ENCODE data around the gene PLEK2. TPM values are rescaled to one million over a fixed set of nuclear protein-coding genes. Genes with fewer than 3 reads are reported as not detected.

PLEK2 gene
- total and polyA plus RNA-seq, 2 of the 13 experiments (the other 11 are each of a cell fraction or from before 2014, with no cell fraction given): 0.26 to 1.5 TPM

DNA sequence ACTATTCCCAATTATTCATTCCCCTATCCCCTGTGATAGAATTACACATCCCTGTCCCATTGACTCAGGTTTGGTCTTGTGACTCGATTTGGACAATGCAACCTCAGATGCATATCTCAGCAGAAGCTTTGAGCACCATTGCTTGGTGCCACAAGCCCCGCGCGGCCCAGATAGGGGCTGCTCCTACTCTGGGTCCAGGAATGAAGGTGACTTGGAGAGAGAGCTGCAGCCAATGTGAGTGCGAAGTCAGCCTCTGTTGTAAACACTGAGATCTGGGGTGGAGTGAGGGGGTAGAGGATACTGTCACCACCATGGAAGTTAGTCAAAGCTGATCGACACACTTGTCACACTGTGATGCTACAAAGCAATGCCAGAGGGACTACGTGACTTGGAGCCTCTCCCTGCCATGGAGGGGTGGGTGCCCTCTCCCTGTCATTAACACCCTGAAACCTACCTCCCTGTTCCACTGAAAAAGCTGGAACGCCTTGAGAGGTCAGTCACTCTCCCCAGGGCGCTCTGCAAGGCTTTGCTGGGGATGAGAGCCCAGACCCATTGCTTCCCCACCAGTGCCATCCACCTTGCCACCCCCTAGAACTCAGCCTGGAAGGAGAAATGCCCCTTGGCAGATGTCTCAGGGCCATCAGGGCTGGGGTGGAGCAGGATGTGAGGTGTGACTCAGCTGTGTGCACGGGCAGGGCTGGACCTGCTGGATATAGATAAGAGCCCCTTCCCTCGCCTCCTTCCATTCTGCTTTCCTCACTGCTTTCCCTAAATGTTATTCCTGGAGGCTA lies 6.6 kb upstream of the PLEK2 start:
- CTCF ChIA-PET (ENCODE audit: low intra/inter-chr PET ratio, low total read pairs): no interaction called here
- H3K79me2 ChIP-seq (ENCODE audit: insufficient read depth, low read length): no peaks in the 10 kb centered on the region

More for the DNA sequence above, 6.6 kb upstream of the PLEK2 start:
- DNase-seq (ENCODE audit: low spot score) (no peak), ATAC-seq (peak; percentile 15; the same call in 2 of the 3 replicates), FAIRE-seq (no peak)
- Histone ChIP-seq H3K27ac (ENCODE audit: extremely low read length, insufficient read depth, low read length) (no peak overlapping the region), H3K27me3 (ENCODE audit: control insufficient read depth in 1 of 2, insufficient read depth in 2 of 2, low read length in 2 of 2) (peaks cover 2 to 6% of the 10 kb centered on the region in 2 experiments; a peak in 3 of 5 replicates), H3K9ac (ENCODE audit: insufficient read depth, low read depth, low read length) (no peak overlapping the region), H3K36me3 (replicated peaks in 1 of 2; ENCODE audit: control insufficient read depth in 1 of 2, insufficient read depth in 2 of 2, low read length in 2 of 2) (no peaks in the 10 kb centered on the region), H2AFZ (ENCODE audit: low read length) (no peak overlapping the region), H3K4me2 (ENCODE audit: low read depth, low read length) (no peak overlapping the region), H3K9me3 (ENCODE audit: low read length) (no peaks in the 10 kb centered on the region), H3K4me1 (ENCODE audit: insufficient read depth, low read length) (peaks cover 10% of the 10 kb centered on the region; the same call in 1 of the 2 replicates), H4K20me1 (ENCODE audit: insufficient read depth, low read length) (no peaks in the 10 kb centered on the region), H3K4me3 (replicated peaks in 1 of 3; ENCODE audit: insufficient read depth in 1 of 3, low read depth in 2 of 3, low read length in 3 of 3) (no peak overlapping the region)
- POLR2A ChIA-PET: no interaction called here
- no TSS peak for BruUV-seq (replicated peaks)
- intact Hi-C loops (cut with micrococcal nuclease; ENCODE audit: unreplicated experiment) (no loop called here), in situ Hi-C loops (cut with HindIII; ENCODE audit: extremely low pct_ligation_motif_present, low pct_unique_long_range_greater_than_20kb) (no loop called here)
- TF ChIP-seq ZNF720 (CRISPR knock-in tag; IDR thresholded peaks at IDR 0.05) (no peak), ZNF570 (CRISPR knock-in tag; IDR thresholded peaks at IDR 0.05; ENCODE audit: borderline replicate concordance) (no peak), CENPT (CRISPR knock-in tag; IDR thresholded peaks at IDR 0.05; ENCODE audit: low read depth) (no peak), FOXK1 (CRISPR knock-in tag; IDR thresholded peaks at IDR 0.05; ENCODE audit: borderline replicate concordance, low read depth) (no peak), ZNF546 (CRISPR knock-in tag; conservative IDR thresholded peaks at IDR 0.05) (no peak), ZNF616 (CRISPR knock-in tag; IDR thresholded peaks at IDR 0.05; ENCODE audit: low read depth) (no peak), RAD21 (CRISPR knock-in tag; IDR thresholded peaks at IDR 0.05) (no peak), MAFK (conservative IDR thresholded peaks at IDR 0.05 in 1 of 2, IDR thresholded peaks at IDR 0.05 in 1 of 2; ENCODE audit: low read length in 2 of 2) (no peak), ELF1 (CRISPR knock-in tag; IDR thresholded peaks at IDR 0.05) (no peak), SP1 (IDR thresholded peaks at IDR 0.05) (no peak), SP1 (CRISPR knock-in tag; IDR thresholded peaks at IDR 0.05) (no peak), PCBP1 (IDR thresholded peaks at IDR 0.05; ENCODE audit: borderline replicate concordance, low read depth, low read length) (no peak), ZNF670 (CRISPR knock-in tag; IDR thresholded peaks at IDR 0.05; ENCODE audit: borderline replicate concordance) (no peak), NONO (IDR thresholded peaks at IDR 0.05) (no peak), NONO (CRISPR knock-in tag; conservative IDR thresholded peaks at IDR 0.05) (no peak), NFYC (CRISPR knock-in tag; IDR thresholded peaks at IDR 0.05) (no peak), SAFB2 (CRISPR knock-in tag; IDR thresholded peaks at IDR 0.05; ENCODE audit: borderline replicate concordance, low read depth) (no peak), ZFP82 (CRISPR knock-in tag; IDR thresholded peaks at IDR 0.05; ENCODE audit: borderline replicate concordance) (no peak)
- TF ChIP-seq, protein P1, sequence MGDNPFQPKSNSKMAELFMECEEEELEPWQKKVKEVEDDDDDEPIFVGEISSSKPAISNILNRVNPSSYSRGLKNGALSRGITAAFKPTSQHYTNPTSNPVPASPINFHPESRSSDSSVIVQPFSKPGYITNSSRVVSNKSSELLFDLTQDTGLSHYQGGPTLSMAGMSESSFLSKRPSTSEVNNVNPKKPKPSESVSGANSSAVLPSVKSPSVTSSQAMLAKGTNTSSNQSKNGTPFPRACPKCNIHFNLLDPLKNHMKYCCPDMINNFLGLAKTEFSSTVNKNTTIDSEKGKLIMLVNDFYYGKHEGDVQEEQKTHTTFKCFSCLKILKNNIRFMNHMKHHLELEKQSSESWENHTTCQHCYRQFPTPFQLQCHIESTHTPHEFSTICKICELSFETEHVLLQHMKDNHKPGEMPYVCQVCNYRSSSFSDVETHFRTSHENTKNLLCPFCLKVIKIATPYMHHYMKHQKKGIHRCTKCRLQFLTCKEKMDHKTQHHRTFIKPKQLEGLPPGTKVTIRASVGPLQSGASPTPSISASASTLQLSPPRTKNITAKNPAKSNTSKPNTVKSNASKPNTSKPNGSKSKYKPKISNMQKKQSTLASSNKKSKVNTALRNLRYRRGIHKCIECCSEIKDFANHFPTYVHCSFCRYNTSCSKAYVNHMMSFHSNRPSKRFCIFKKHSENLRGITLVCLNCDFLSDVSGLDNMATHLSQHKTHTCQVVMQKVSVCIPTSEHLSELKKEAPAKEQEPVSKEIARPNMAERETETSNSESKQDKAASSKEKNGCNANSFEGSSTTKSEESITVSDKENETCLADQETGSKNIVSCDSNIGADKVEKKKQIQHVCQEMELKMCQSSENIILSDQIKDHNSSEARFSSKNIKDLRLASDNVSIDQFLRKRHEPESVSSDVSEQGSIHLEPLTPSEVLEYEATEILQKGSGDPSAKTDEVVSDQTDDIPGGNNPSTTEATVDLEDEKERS (CRISPR knock-in tag; IDR thresholded peaks at IDR 0.05): no peak
- 44% methylated on average over 11 of the region's 11 CpGs for WGBS (ENCODE audit: low lambda C conversion rate)
